Peyer's patch (tissue), 4 donors: Measurements from ENCODE around the gene COTL1.

Experiments
- CTCF ChIP-seq, 6 experiments: fragments of 450-650 bp in 4 of 6; fragments of 200-600 bp in 2 of 6; sonication (generic) in 1 of 6; IDR thresholded peaks; one replicate each; pipeline ENCODE4 v1.5.1; 2017 to 2019; ENCODE audit warnings: antibody characterized with exemption in 6 of 6, mild to moderate bottlenecking in 3 of 6, moderate library complexity in 1 of 6
- POLR2A ChIP-seq, 2 donors: fragments of 450-650 bp; IDR thresholded peaks; one replicate each; pipeline ENCODE4 v1.5.1; 2017; ENCODE audit warnings: antibody characterized with exemption in 2 of 2, mild to moderate bottlenecking in 2 of 2, moderate library complexity in 2 of 2

DNA sequence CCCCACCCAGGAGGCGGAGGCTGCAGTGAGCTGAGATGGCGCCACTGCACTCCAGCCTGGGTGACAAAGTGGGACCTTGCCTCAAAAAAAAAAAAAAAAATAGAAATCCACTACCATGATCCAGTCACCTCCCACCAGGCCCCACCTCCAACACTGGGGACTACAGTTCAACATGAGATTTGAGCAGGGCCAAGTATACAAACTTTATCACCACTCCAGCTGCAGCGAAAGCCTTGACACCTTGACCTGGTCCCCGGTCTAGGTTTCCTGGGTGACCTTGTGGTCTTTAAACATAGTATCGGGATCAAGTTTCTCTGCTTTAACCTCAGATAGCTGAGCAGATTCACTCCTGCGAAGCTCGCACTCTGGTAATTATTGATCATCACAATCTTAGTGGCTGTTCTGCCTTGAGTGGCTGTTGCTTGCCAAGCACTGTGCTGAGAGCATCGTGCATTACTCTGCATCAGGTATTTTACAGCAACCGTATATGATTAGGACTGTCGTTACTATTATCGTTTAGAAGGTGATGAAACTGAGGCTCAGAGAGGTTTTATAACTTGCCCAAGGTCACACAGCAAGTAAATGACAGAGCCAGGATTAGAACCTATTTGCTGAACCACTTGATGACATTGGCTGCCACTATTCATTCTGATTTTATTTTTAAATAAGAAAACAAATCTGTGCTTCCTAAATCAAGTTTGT, 63.1 kb downstream of the COTL1 start:
- TF ChIP-seq POLR2A (IDR thresholded peaks at IDR 0.05) (no peak), CTCF (IDR thresholded peaks at IDR 0.05) (no peak)
